ENCODE measurements around the gene DCAF12L2. TPM values are rescaled to one million over a fixed set of nuclear protein-coding genes. Genes with fewer than 3 reads are reported as not detected.

DCAF12L2 gene
- total RNA-seq, 4 donors from 2014 or later, result 0.24 TPM; not detected in 3

GRCh38 chrX:126164226-126164625 lies 1.9 kb downstream of the DCAF12L2 start:
- DNase-seq (ENCODE audit: low spot score) (no peak), ATAC-seq (ENCODE audit: low FRiP score) (no peak)
- TF ChIP-seq CTCF (IDR thresholded peaks at IDR 0.05), result no peak

GRCh38 chrX:126141014-126141413 lies 25.1 kb downstream of the DCAF12L2 start:
- ATAC-seq (ENCODE audit: low FRiP score), result no peak
- DNase-seq (ENCODE audit: low spot score), result no peak
- no peak for TF ChIP-seq CTCF (IDR thresholded peaks at IDR 0.05)

- DNase-seq (ENCODE audit: low spot score), result no peak
- no peak for TF ChIP-seq CTCF (IDR thresholded peaks at IDR 0.05)
Observed at GRCh38 chrX:126137899-126138298, 28.2 kb downstream of the DCAF12L2 start.

GRCh38 chrX:126124721-126125120 lies 41.4 kb downstream of the DCAF12L2 start:
- DNase-seq (ENCODE audit: low spot score) (no peak), ATAC-seq (ENCODE audit: low FRiP score) (no peak)
- TF ChIP-seq CTCF (IDR thresholded peaks at IDR 0.05), result no peak

More at GRCh38 chrX:126137899-126138298, 28.2 kb downstream of the DCAF12L2 start:
- no peak for ATAC-seq (ENCODE audit: low FRiP score)

Measured in omental fat pad (tissue), 4 donors.